ENCODE data around the gene CEP170B. TPM values are rescaled to one million over a fixed set of nuclear protein-coding genes. Genes with fewer than 3 reads are reported as not detected.
"Not testable (repeated sequence)": the region's sequence is repeated elsewhere in the genome, so short reads cannot be mapped to it uniquely, and the experiment has no call there.

CEP170B gene
- total and polyA plus RNA-seq, 12 donors, result 2.4 to 29.4 (median 18.3) TPM

- peak in 4 of 7 donors; percentile 39 to 54 (median 46) for DNase-seq
- Histone ChIP-seq H3K27ac (peak overlapping the region in 1 of 5 donors; percentile 12), H3K4me3 (peak overlapping the region in 1 of 4 donors; percentile 68), H3K36me3 (replicated peaks in 1 of 2) (no peaks in the 10 kb centered on the region), H3K4me1 (replicated peaks in 1 of 2) (peaks cover 14 to 17% of the 10 kb centered on the region in 2 donors), H3K27me3 (no peaks in the 10 kb centered on the region), H3K9me3 (replicated peaks in 1 of 3) (no peaks in the 10 kb centered on the region)
- peak in 5 of 6 experiments; percentile 30 to 48 (median 36) for TF ChIP-seq CTCF (IDR thresholded peaks at IDR 0.05)
- no peak for TF ChIP-seq POLR2A (IDR thresholded peaks at IDR 0.05)
- intact Hi-C loops (cut with DNase I), result no loop called here
- WGBS, 4 donors, result 10 to 69% (median 16%) methylated on average over 2 to 39 of the region's 39 CpGs
These were observed 37.7 kb upstream of the CEP170B start for GRCh38 chr14:104827177-104828055.

- DNase-seq, result peak in 1 of 7 donors; percentile 11
These were observed 34.3 kb upstream of the CEP170B start for GRCh38 chr14:104830781-104831180.

GRCh38 chr14:104836171-104836935 lies 28.7 kb upstream of the CEP170B start:
- DNase-seq, result not testable (repeated sequence)

More at GRCh38 chr14:104830781-104831180, 34.3 kb upstream of the CEP170B start:
- H3K4me1 ChIP-seq (replicated peaks in 1 of 2), result peaks cover 12 to 15% of the 10 kb centered on the region in 2 donors
- intact Hi-C loops (cut with DNase I), result no loop called here
- TF ChIP-seq POLR2A (IDR thresholded peaks at IDR 0.05) (no peak), CTCF (IDR thresholded peaks at IDR 0.05) (no peak)
- H3K9me3 ChIP-seq (replicated peaks in 1 of 3), result no peaks in the 10 kb centered on the region
- H3K36me3 ChIP-seq (replicated peaks in 1 of 2), result no peaks in the 10 kb centered on the region
- no peaks in the 10 kb centered on the region for H3K27me3 ChIP-seq
- 61 to 77% (median 69%) methylated on average over 8 to 9 of the region's 9 CpGs for WGBS, 4 donors
- H3K4me3 ChIP-seq, result no peak overlapping the region
- H3K27ac ChIP-seq, result no peak overlapping the region

GRCh38 chr14:104841730-104842129 lies 23.3 kb upstream of the CEP170B start:
- intact Hi-C loops (cut with DNase I), result no loop called here
- TF ChIP-seq POLR2A (IDR thresholded peaks at IDR 0.05), result no peak
- no peak for TF ChIP-seq CTCF (IDR thresholded peaks at IDR 0.05)
- WGBS, 4 donors, result 67 to 93% (median 80%) methylated on average over 1 of the region's 1 CpG

More at GRCh38 chr14:104836171-104836935, 28.7 kb upstream of the CEP170B start:
- H3K4me3 ChIP-seq; H3K27me3 ChIP-seq; H3K9me3 ChIP-seq (replicated peaks in 1 of 3); H3K36me3 ChIP-seq (replicated peaks in 1 of 2); H3K4me1 ChIP-seq (replicated peaks in 1 of 2); H3K27ac ChIP-seq; intact Hi-C loops (cut with DNase I): not testable (repeated sequence)
- 81 to 90% (median 89%) methylated on average over 3 to 39 of the region's 41 CpGs for WGBS, 4 donors

More at GRCh38 chr14:104841730-104842129, 23.3 kb upstream of the CEP170B start:
- H3K36me3 ChIP-seq (replicated peaks in 1 of 2), result no peaks in the 10 kb centered on the region
- H3K27me3 ChIP-seq, result peaks cover 40% of the 10 kb centered on the region
- H3K27ac ChIP-seq, result no peak overlapping the region
- no peaks in the 10 kb centered on the region for H3K9me3 ChIP-seq (replicated peaks in 1 of 3)
- H3K4me1 ChIP-seq (replicated peaks in 1 of 2), result peaks cover 13 to 14% of the 10 kb centered on the region in 2 donors
- no peak overlapping the region for H3K4me3 ChIP-seq
- DNase-seq, result no peak
